GM23338 (cell line): ENCODE results near the gene RHEBL1. TPM values are rescaled to one million over a fixed set of nuclear protein-coding genes. Genes with fewer than 3 reads are reported as not detected.
"Not testable (repeated sequence)": the region's sequence is repeated elsewhere in the genome, so short reads cannot be mapped to it uniquely, and the experiment has no call there.

Experiments
- ATAC-seq: fragments of 200-7000 bp; cut with Tn5 transposase; 3 replicates; pipeline ENCODE4 v1.9.1; 2020
- DNase-seq: peaks from one replicate; pipeline ENCODE4 v3.0.0-alpha.2; 2015; ENCODE audit warnings: low spot score
- H2AFZ ChIP-seq: fragments of 200-600 bp; sonication (generic); 2 replicates; pipeline ENCODE4 v1.8.0; 2016; ENCODE audit warnings: antibody characterized with exemption, mild to moderate bottlenecking, moderate library complexity
- H3F3A ChIP-seq: fragments of 200-600 bp; sonication (generic); replicated peaks from 2 replicates; pipeline ENCODE4 v1.8.0; 2017; ENCODE audit warnings: antibody characterized with exemption, mixed run types, low read depth
- H3K27ac ChIP-seq: fragments of 200-600 bp; sonication (generic); 2 replicates; pipeline ENCODE4 v1.6.1; 2016; ENCODE audit warnings: low read depth
- H3K27me3 ChIP-seq: fragments of 200-600 bp; sonication (generic); 2 replicates; pipeline ENCODE4 v1.8.0; 2016; ENCODE audit warnings: mild to moderate bottlenecking, mixed run types, moderate library complexity; ENCODE audit not compliant: insufficient read depth
- H3K36me3 ChIP-seq: fragments of 200-600 bp; sonication (generic); 2 replicates; pipeline ENCODE4 v1.8.0; 2016; ENCODE audit warnings: mild to moderate bottlenecking; ENCODE audit not compliant: insufficient read depth
- H3K4me1 ChIP-seq: fragments of 200-600 bp; sonication (generic); 2 replicates; pipeline ENCODE4 v1.8.0; 2016; ENCODE audit warnings: mild to moderate bottlenecking, moderate library complexity; ENCODE audit not compliant: insufficient read depth
- H3K4me2 ChIP-seq: fragments of 200-600 bp; sonication (generic); 2 replicates; pipeline ENCODE4 v1.7.1; 2017; ENCODE audit warnings: mixed run types
- H3K4me3 ChIP-seq: fragments of 200-600 bp; sonication (generic); 2 replicates; pipeline ENCODE4 v1.6.1; 2016; ENCODE audit warnings: mixed run types
- H3K79me2 ChIP-seq: fragments of 200-600 bp; sonication (generic); replicated peaks from 2 replicates; pipeline ENCODE4 v1.8.0; 2017; ENCODE audit warnings: mild to moderate bottlenecking; ENCODE audit not compliant: insufficient read depth
- H3K9me2 ChIP-seq: fragments of 200-600 bp; sonication (generic); 2 replicates; pipeline ENCODE4 v1.8.0; 2017; ENCODE audit not compliant: insufficient read depth
- H4K20me1 ChIP-seq: fragments of 200-600 bp; sonication (generic); replicated peaks from 2 replicates; pipeline ENCODE4 v1.8.0; 2017; ENCODE audit warnings: mild to moderate bottlenecking; ENCODE audit not compliant: insufficient read depth
- H3K27ac Mint-ChIP-seq: 2 replicates; pipeline ENCODE4 v1.8.0; 2020; ENCODE audit warnings: inconsistent platforms, mild to moderate bottlenecking, moderate library complexity, mixed read lengths
- H3K27me3 Mint-ChIP-seq: 3 replicates; pipeline ENCODE4 v1.8.0; 2022; ENCODE audit warnings: low read depth, mild to moderate bottlenecking, moderate library complexity, mixed read lengths, inconsistent platforms; ENCODE audit not compliant: insufficient read depth, poor library complexity
- H3K36me3 Mint-ChIP-seq: 3 replicates; pipeline ENCODE4 v1.8.0; 2021; ENCODE audit warnings: low read depth, mild to moderate bottlenecking, inconsistent platforms, moderate library complexity, mixed read lengths
- H3K4me1 Mint-ChIP-seq: 3 replicates; pipeline ENCODE4 v1.8.0; 2020; ENCODE audit warnings: mild to moderate bottlenecking, inconsistent platforms, mixed read lengths
- H3K4me3 Mint-ChIP-seq: 3 replicates; pipeline ENCODE4 v1.8.0; 2021; ENCODE audit warnings: moderate library complexity, mild to moderate bottlenecking, inconsistent platforms, mixed read lengths
- H3K9me3 Mint-ChIP-seq: 3 replicates; pipeline ENCODE4 v1.8.0; 2020; ENCODE audit warnings: moderate library complexity, mild to moderate bottlenecking, inconsistent platforms, mixed read lengths
- CREB1 ChIP-seq: fragments of 250-450 bp; sonication (Bioruptor Pico); IDR thresholded peaks from 2 replicates; pipeline ENCODE4 v1.5.0; 2020; ENCODE audit warnings: low read depth, mild to moderate bottlenecking, moderate library complexity
- JUNB ChIP-seq: IDR thresholded peaks from one replicate; pipeline ENCODE4 v1.6.1; 2016; ENCODE audit warnings: antibody characterized with exemption; ENCODE audit not compliant: unreplicated experiment
- ZNF114 ChIP-seq: fragments of 250-450 bp; sonication (Bioruptor Pico); IDR thresholded peaks from 2 replicates; pipeline ENCODE4 v1.5.0; 2020; ENCODE audit warnings: mild to moderate bottlenecking, moderate library complexity
- ZNF462 ChIP-seq: fragments of 250-450 bp; sonication (Bioruptor Pico); IDR thresholded peaks from 2 replicates; pipeline ENCODE4 v1.5.0; 2020; ENCODE audit warnings: mild to moderate bottlenecking, moderate library complexity
- polyA plus RNA-seq: library from polyadenylated mRNA; unstranded; fragments of >200 nt; fragmentation: Nextera tagmentation; extraction: Ambion mirVana; gene quantifications from 2 replicates; pipeline ENCODE4 v1.2.1, GENCODE V29; 2016
- total RNA-seq: library from RNA; depleted of rRNA; stranded (reverse); fragments of >200 nt; shearing (Covaris generic); gene quantifications from 2 replicates; pipeline ENCODE4 v1.2.3, GENCODE V29; 2014

The RHEBL1 gene
- total and polyA plus RNA-seq, 2 experiments from 2014 or later = 9.4 to 11.8 TPM

DNA sequence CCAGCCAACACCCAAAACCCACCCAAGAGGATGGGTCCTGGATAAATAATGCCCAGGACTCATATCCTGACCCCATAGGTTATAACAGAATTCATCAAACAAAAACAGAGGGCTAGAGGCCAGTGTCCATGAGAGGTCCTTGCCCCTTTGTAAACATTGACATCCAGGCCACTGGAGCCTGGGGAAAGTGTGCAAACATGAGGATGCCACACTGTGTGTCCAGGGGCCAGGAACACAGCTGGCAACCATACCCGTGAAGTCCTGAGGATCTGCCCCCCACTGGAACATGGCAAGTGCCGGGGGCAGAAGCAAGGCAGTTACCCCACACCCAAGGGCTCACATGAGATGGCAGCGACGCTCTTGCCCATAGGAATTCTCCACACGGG lies 5.0 kb downstream of the RHEBL1 start:
- Histone ChIP-seq H3K4me3 (no peak overlapping the region), H4K20me1 (no peaks in the 10 kb centered on the region), H3K27me3 (peaks cover 7% of the 10 kb centered on the region), H3K36me3 (no peaks in the 10 kb centered on the region), H3K4me2 (no peak overlapping the region), H2AFZ (no peak overlapping the region), H3K9me2 (no peaks in the 10 kb centered on the region), H3K79me2 (peaks cover 3% of the 10 kb centered on the region), H3K27ac (no peak overlapping the region), H3K4me1 (peaks cover 6% of the 10 kb centered on the region; the same call in 1 of the 2 replicates), H3F3A (0 out of 2 replicates have a peak, but pooled peaks cover 3% of the 10 kb centered on the region)
- ATAC-seq (no peak), DNase-seq (no peak)
- 0 out of 3 replicates have a peak, but pooled peaks cover 4% of the 10 kb centered on the region for H3K36me3 Mint-ChIP-seq
- peaks cover 16% of the 10 kb centered on the region; the same call in 2 of the 3 replicates for H3K4me1 Mint-ChIP-seq
- no peak overlapping the region for H3K27ac Mint-ChIP-seq
- no peaks in the 10 kb centered on the region; the same call in 2 of the 3 replicates for H3K9me3 Mint-ChIP-seq
- no peak for TF ChIP-seq ZNF462 (CRISPR knock-in tag)
- no peak for TF ChIP-seq ZNF114 (CRISPR knock-in tag)
- TF ChIP-seq CREB1 = no peak
- no peak for TF ChIP-seq JUNB
- H3K4me3 Mint-ChIP-seq = no peak overlapping the region
- peaks cover 20% of the 10 kb centered on the region for H3K27me3 Mint-ChIP-seq

- Histone ChIP-seq H3K79me2 (peaks cover 32% of the 10 kb centered on the region), H3K4me1 (peaks cover 21% of the 10 kb centered on the region), H4K20me1 (peaks cover 26% of the 10 kb centered on the region)
- H3K4me1 Mint-ChIP-seq = peaks cover 33% of the 10 kb centered on the region
- H3K4me3 ChIP-seq, H3K27me3 ChIP-seq, H3K9me3 Mint-ChIP-seq, H3K9me2 ChIP-seq, H2AFZ ChIP-seq, ATAC-seq, H3K36me3 ChIP-seq, H3K36me3 Mint-ChIP-seq, DNase-seq, H3K27ac ChIP-seq, H3K4me2 ChIP-seq, H3F3A ChIP-seq, H3K27ac Mint-ChIP-seq: not testable (repeated sequence)
- peaks cover 22% of the 10 kb centered on the region for H3K27me3 Mint-ChIP-seq
- peak overlapping the region; percentile 81; the same call in 2 of the 3 replicates for H3K4me3 Mint-ChIP-seq
Observed at GRCh38 chr12:49061916-49062315, 7.9 kb downstream of the RHEBL1 start.
